GM19455 (cell line): ENCODE data around the gene MCRS1.
"Not testable (repeated sequence)": the region's sequence is repeated elsewhere in the genome, so short reads cannot be mapped to it uniquely, and the experiment has no call there.

Experiments
- ATAC-seq: cut with Tn5 transposase; IDR thresholded peaks from one replicate; pipeline ENCODE4 v1.9.1; 2021; ENCODE audit not compliant: unreplicated experiment

The MCRS1 gene

DNA sequence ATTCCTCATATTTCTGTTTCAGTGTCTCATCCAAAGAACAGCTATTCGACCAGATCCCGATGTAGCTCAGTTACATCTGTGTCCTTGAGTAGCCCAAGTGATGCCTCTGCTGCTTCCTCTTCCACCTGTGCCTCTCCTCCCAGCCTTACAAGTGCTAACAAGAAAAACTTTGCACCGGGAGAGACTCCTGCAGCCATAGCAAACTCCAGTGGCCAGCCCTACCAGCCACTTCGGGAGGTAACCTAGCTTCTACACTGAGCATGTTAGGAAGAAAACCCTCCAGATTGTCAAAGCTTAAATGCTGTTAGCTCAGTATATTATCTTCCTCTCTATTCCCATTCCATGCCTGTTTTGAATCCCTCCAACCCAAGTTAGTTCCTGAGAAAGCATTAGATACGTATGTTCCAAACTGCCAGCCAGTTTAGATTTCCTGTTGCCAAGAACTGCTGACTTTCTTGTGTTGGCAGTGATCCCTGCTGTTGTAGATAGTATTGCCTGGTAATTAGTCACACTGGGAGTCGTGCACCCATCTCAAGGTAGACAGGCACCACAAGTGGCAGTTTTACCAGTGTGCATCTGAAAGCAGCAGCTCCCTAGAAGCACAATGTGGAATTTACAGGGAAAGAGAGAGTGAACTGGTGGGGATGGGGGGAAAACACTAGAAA, 43.1 kb downstream of the MCRS1 start:
- ATAC-seq = no peak

- ATAC-seq = no peak
Measured at GRCh38 chr12:49521389-49521788, 46.6 kb downstream of the MCRS1 start.

- no peak for ATAC-seq
Measured at GRCh38 chr12:49519574-49519936, 48.4 kb downstream of the MCRS1 start.

DNA sequence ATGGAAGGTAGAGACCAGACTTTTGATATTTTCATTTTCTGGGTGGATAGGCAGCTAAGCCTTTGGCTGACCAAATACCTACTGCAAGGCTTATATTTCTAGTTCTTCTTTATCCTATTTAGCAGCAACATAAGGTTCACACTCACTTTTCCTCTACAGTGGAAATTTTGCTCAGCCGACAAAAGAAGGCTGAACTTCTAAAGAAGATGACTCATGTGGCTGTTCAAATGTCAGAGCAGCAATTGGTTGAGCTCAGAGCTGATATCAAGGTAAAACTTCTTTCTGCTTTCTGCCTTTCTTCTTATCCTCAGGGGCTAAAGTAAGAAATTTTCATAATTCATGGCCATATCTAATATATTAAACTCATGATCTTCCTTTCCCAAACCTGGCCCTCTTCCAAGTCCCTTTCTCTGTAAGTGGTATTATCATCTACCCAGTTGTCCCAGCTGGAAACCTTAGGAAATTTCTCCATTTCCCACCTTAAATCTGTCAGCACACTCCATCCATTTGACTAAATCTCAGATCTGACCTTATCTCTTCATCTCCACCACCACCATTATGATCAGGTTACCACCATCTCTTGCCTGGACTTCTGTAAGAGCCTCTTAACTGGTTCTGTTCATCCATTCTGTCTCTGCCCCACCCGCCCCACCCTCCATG, 48.9 kb downstream of the MCRS1 start:
- no peak for ATAC-seq

GRCh38 chr12:49515266-49515665, 52.7 kb downstream of the MCRS1 start:
- ATAC-seq = no peak

DNA sequence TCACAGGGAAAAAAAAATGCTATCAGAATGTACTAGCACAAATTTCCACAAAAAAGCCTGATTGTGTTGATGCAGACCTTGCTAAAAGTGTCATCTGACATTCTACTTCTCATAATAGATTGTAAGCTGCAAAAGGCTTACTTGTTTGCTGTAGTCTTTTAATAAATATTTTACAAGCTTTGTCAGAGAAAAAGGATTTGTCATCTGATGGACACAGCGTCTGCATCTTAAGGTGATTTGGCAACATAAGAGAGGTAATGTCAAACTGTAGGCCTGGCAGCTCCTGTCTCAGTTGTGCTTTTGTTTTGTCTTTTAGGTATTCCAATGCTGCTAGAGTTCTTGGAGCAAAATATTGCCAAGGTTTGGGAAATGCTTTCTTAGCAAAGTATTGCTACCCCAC, 55.4 kb downstream of the MCRS1 start:
- ATAC-seq = no peak

DNA sequence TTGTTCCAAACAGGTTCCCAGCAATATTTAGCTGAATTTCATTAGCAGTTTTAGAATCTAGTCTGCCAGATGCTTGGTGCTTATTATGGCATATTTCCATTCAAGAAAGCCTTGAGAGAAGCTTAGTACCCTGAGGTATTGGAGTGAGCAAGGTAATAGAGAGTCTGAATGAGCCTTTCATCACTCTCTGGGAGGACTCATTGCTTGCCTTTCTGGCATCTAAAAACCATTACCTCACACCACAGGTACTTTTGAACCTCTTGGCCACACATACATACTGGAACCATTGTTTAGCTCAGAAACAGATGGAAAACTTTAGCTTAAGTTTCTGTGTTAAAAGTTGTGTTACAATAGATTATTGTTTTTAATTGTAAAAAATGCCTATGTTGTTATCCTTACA, 56.5 kb downstream of the MCRS1 start:
- ATAC-seq = no peak

- ATAC-seq = not testable (repeated sequence)
Measured at GRCh38 chr12:49509681-49510080, 58.3 kb downstream of the MCRS1 start.
